ENCODE measurements around the gene PNMA6F.

GRCh38 chrX:153340111-153340510 is 18.5 kb upstream of the PNMA6F start:
- TF ChIP-seq CTCF (IDR thresholded peaks at IDR 0.05) (no peak), EZH2phosphoT487 (IDR thresholded peaks at IDR 0.05) (no peak), EZH2 (IDR thresholded peaks at IDR 0.05) (no peak)

All from neural progenitor cell (in vitro differentiated cells).